DMS79 treated with DMSO at 0.1 percent for 48 hours (cell line): ENCODE data around the gene BEST2.
A peak's percentile ranks its signal among the peaks of the same experiment; 100 is the strongest.

ENCODE experiments used
- DNase-seq: peaks from one replicate; lab custom pipeline; 2025; lab: John Stamatoyannopoulos, UW

The BEST2 gene

GRCh38 chr19:12770922-12771321 is 19.3 kb downstream of the BEST2 start:
- DNase-seq: no peak

GRCh38 chr19:12772323-12772722 is 20.7 kb downstream of the BEST2 start:
- no peak for DNase-seq

GRCh38 chr19:12773571-12773970 is 22.0 kb downstream of the BEST2 start:
- no peak for DNase-seq

GRCh38 chr19:12774588-12775555 is 23.3 kb downstream of the BEST2 start, which contains the start of gene HOOK2:
HOOK2 (minus strand) TSS chr19:12775552; CDS start chr19:12775449, 103 bp downstream.
- peak; percentile 93 for DNase-seq

- peak; percentile 86 for DNase-seq
Observed at GRCh38 chr19:12777217-12778016, 25.8 kb downstream of the BEST2 start.

- DNase-seq: peak; percentile 90
Observed at GRCh38 chr19:12778017-12778904, 26.7 kb downstream of the BEST2 start.

GRCh38 chr19:12778905-12779161 is 27.2 kb downstream of the BEST2 start:
- DNase-seq: peak; percentile 61

GRCh38 chr19:12779162-12779993 is 27.8 kb downstream of the BEST2 start:
- DNase-seq: peak; percentile 61

- DNase-seq: peak; percentile 64
Observed at GRCh38 chr19:12782174-12782423, 30.5 kb downstream of the BEST2 start.

- peak; percentile 66 for DNase-seq
Observed at GRCh38 chr19:12782424-12783290, 31.1 kb downstream of the BEST2 start.

GRCh38 chr19:12783291-12783848 is 31.8 kb downstream of the BEST2 start:
- no peak for DNase-seq

GRCh38 chr19:12783849-12784393 is 32.3 kb downstream of the BEST2 start:
- DNase-seq: no peak

- DNase-seq: no peak
Observed at GRCh38 chr19:12784394-12784870, 32.8 kb downstream of the BEST2 start.

GRCh38 chr19:12784871-12785430 is 33.4 kb downstream of the BEST2 start:
- no peak for DNase-seq

- DNase-seq: no peak
Observed at GRCh38 chr19:12785431-12786031, 33.9 kb downstream of the BEST2 start.

- no peak for DNase-seq
Observed at GRCh38 chr19:12786141-12786870, 34.7 kb downstream of the BEST2 start.

GRCh38 chr19:12786952-12787351 is 35.4 kb downstream of the BEST2 start:
- no peak for DNase-seq

- DNase-seq: no peak
Observed at GRCh38 chr19:12787458-12787857, 35.9 kb downstream of the BEST2 start.
